ENCODE results near the gene MTHFSD.

DNA sequence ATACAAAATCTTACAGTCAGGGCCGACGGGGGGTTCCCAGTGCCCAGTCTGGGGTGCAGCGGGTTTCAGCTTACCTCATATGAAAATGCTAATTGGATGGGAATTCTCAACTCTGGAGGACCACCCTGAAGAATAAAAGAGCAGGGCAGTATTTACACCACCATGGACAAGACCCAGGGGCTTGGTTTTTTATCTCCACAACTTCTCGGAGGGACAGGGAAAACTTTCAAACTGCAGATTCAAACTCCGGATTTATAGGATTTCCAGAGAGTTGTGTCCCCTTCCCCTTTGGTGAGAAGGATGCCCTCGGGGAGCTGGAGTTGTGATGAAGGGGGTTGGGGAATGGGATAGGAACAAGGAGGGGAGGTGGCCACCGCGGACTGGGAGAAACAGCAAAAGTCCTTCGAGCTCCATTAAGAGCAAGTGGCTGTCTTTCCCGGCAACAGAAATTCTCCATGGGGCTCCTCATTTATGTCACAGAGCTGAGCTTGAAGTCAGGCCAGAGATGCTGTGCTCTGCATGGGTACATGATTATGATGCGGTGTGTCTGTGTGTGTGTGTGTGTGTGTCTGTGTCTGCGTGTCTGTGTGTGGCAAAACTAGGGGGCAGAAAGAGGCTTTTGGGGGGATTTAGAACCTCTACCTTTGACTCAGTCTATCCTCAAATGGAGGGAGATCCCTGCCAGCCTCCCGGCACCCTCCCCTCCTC, 39.0 kb upstream of the MTHFSD start:
- TF ChIP-seq, protein P1, sequence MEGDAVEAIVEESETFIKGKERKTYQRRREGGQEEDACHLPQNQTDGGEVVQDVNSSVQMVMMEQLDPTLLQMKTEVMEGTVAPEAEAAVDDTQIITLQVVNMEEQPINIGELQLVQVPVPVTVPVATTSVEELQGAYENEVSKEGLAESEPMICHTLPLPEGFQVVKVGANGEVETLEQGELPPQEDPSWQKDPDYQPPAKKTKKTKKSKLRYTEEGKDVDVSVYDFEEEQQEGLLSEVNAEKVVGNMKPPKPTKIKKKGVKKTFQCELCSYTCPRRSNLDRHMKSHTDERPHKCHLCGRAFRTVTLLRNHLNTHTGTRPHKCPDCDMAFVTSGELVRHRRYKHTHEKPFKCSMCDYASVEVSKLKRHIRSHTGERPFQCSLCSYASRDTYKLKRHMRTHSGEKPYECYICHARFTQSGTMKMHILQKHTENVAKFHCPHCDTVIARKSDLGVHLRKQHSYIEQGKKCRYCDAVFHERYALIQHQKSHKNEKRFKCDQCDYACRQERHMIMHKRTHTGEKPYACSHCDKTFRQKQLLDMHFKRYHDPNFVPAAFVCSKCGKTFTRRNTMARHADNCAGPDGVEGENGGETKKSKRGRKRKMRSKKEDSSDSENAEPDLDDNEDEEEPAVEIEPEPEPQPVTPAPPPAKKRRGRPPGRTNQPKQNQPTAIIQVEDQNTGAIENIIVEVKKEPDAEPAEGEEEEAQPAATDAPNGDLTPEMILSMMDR (IDR thresholded peaks at IDR 0.05 in 8 of 11, conservative IDR thresholded peaks at IDR 0.05 in 3 of 11): no peak
- no peak for TF ChIP-seq POLR2A (IDR thresholded peaks at IDR 0.05)
- TF ChIP-seq POLR2AphosphoS5 (IDR thresholded peaks at IDR 0.05): no peak

Data from spleen (tissue), 7 donors.